GM23338 (cell line): Measurements from ENCODE around the gene ATP6V0C. TPM values are rescaled to one million over a fixed set of nuclear protein-coding genes. Genes with fewer than 3 reads are reported as not detected.
A peak's percentile ranks its signal among the peaks of the same experiment; 100 is the strongest.

Experiments
- ATAC-seq: fragments of 200-7000 bp; cut with Tn5 transposase; 3 replicates; pipeline ENCODE4 v1.9.1; 2020
- DNase-seq: peaks from one replicate; pipeline ENCODE4 v3.0.0-alpha.2; 2015; ENCODE audit warnings: low spot score
- H2AFZ ChIP-seq: fragments of 200-600 bp; sonication (generic); 2 replicates; pipeline ENCODE4 v1.8.0; 2016; ENCODE audit warnings: antibody characterized with exemption, mild to moderate bottlenecking, moderate library complexity
- H3F3A ChIP-seq: fragments of 200-600 bp; sonication (generic); replicated peaks from 2 replicates; pipeline ENCODE4 v1.8.0; 2017; ENCODE audit warnings: antibody characterized with exemption, mixed run types, low read depth
- H3K27ac ChIP-seq: fragments of 200-600 bp; sonication (generic); 2 replicates; pipeline ENCODE4 v1.6.1; 2016; ENCODE audit warnings: low read depth
- H3K27me3 ChIP-seq: fragments of 200-600 bp; sonication (generic); 2 replicates; pipeline ENCODE4 v1.8.0; 2016; ENCODE audit warnings: mild to moderate bottlenecking, mixed run types, moderate library complexity; ENCODE audit not compliant: insufficient read depth
- H3K36me3 ChIP-seq: fragments of 200-600 bp; sonication (generic); 2 replicates; pipeline ENCODE4 v1.8.0; 2016; ENCODE audit warnings: mild to moderate bottlenecking; ENCODE audit not compliant: insufficient read depth
- H3K4me1 ChIP-seq: fragments of 200-600 bp; sonication (generic); 2 replicates; pipeline ENCODE4 v1.8.0; 2016; ENCODE audit warnings: mild to moderate bottlenecking, moderate library complexity; ENCODE audit not compliant: insufficient read depth
- H3K4me2 ChIP-seq: fragments of 200-600 bp; sonication (generic); 2 replicates; pipeline ENCODE4 v1.7.1; 2017; ENCODE audit warnings: mixed run types
- H3K4me3 ChIP-seq: fragments of 200-600 bp; sonication (generic); 2 replicates; pipeline ENCODE4 v1.6.1; 2016; ENCODE audit warnings: mixed run types
- H3K79me2 ChIP-seq: fragments of 200-600 bp; sonication (generic); replicated peaks from 2 replicates; pipeline ENCODE4 v1.8.0; 2017; ENCODE audit warnings: mild to moderate bottlenecking; ENCODE audit not compliant: insufficient read depth
- H3K9me2 ChIP-seq: fragments of 200-600 bp; sonication (generic); 2 replicates; pipeline ENCODE4 v1.8.0; 2017; ENCODE audit not compliant: insufficient read depth
- H4K20me1 ChIP-seq: fragments of 200-600 bp; sonication (generic); replicated peaks from 2 replicates; pipeline ENCODE4 v1.8.0; 2017; ENCODE audit warnings: mild to moderate bottlenecking; ENCODE audit not compliant: insufficient read depth
- H3K27ac Mint-ChIP-seq: 2 replicates; pipeline ENCODE4 v1.8.0; 2020; ENCODE audit warnings: inconsistent platforms, mild to moderate bottlenecking, moderate library complexity, mixed read lengths
- H3K27me3 Mint-ChIP-seq: 3 replicates; pipeline ENCODE4 v1.8.0; 2022; ENCODE audit warnings: low read depth, mild to moderate bottlenecking, moderate library complexity, mixed read lengths, inconsistent platforms; ENCODE audit not compliant: insufficient read depth, poor library complexity
- H3K36me3 Mint-ChIP-seq: 3 replicates; pipeline ENCODE4 v1.8.0; 2021; ENCODE audit warnings: low read depth, mild to moderate bottlenecking, inconsistent platforms, moderate library complexity, mixed read lengths
- H3K4me1 Mint-ChIP-seq: 3 replicates; pipeline ENCODE4 v1.8.0; 2020; ENCODE audit warnings: mild to moderate bottlenecking, inconsistent platforms, mixed read lengths
- H3K4me3 Mint-ChIP-seq: 3 replicates; pipeline ENCODE4 v1.8.0; 2021; ENCODE audit warnings: moderate library complexity, mild to moderate bottlenecking, inconsistent platforms, mixed read lengths
- H3K9me3 Mint-ChIP-seq: 3 replicates; pipeline ENCODE4 v1.8.0; 2020; ENCODE audit warnings: moderate library complexity, mild to moderate bottlenecking, inconsistent platforms, mixed read lengths
- EZH2 ChIP-seq: fragments of 200-600 bp; sonication (generic); IDR thresholded peaks from one replicate; pipeline ENCODE4 v1.8.0; 2017; ENCODE audit warnings: antibody characterized with exemption, mild to moderate bottlenecking, low read depth; ENCODE audit not compliant: unreplicated experiment
- STAT1 ChIP-seq: IDR thresholded peaks from one replicate; pipeline ENCODE4 v1.6.1; 2016; ENCODE audit warnings: antibody characterized with exemption; ENCODE audit not compliant: unreplicated experiment
- polyA plus RNA-seq: library from polyadenylated mRNA; unstranded; fragments of >200 nt; fragmentation: Nextera tagmentation; extraction: Ambion mirVana; gene quantifications from 2 replicates; pipeline ENCODE4 v1.2.1, GENCODE V29; 2016
- total RNA-seq: library from RNA; depleted of rRNA; stranded (reverse); fragments of >200 nt; shearing (Covaris generic); gene quantifications from 2 replicates; pipeline ENCODE4 v1.2.3, GENCODE V29; 2014
- TF ChIP-seq, protein P1 (sequence below): IDR thresholded peaks from 2 replicates; pipeline ENCODE4 v1.6.1; 2016; ENCODE audit warnings: antibody characterized with exemption
- TF ChIP-seq, protein P2 (sequence below), 2 experiments: fragments of 200-600 bp in 1 of 2; sonication (generic) in 1 of 2; conservative IDR thresholded peaks; 2 replicates each; pipeline versions ENCODE4 v1.5.1 to v1.6.1; 2016 to 2017; ENCODE audit warnings: antibody characterized with exemption in 2 of 2, low read depth in 2 of 2, mild to moderate bottlenecking in 2 of 2, moderate library complexity in 1 of 2

Gene ATP6V0C
- total and polyA plus RNA-seq, 2 experiments from 2014 or later, result 98.2 to 162 TPM

DNA sequence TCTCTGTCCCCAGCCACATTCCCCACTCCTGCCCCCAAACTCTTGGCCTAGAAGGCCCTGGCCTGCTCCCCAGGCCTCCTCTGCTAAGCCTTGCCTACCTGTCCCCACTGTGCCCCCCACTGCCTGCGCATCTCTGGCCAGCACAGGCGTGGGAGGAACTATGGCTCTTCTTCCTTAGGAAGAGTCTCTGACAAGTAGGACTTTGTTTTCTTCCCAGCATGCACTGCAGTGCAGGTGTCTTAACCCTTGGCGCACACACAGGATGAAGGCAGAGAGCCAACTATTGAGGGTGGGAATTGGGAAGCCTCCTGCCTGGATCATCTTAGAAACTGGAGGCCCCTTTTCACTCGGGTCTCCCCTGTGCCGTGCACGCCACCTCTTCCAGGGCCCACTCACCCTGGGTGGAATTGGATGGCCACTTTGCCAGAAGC lies 10.1 kb downstream of the ATP6V0C start:
- ATAC-seq (no peak), DNase-seq (no peak)
- Histone ChIP-seq H3K4me1 (0 out of 2 replicates have a peak, but pooled peaks cover 3% of the 10 kb centered on the region), H3K27ac (no peak overlapping the region), H3F3A (peaks cover 14% of the 10 kb centered on the region; the same call in 1 of the 2 replicates), H3K79me2 (peaks cover 16% of the 10 kb centered on the region), H3K36me3 (no peaks in the 10 kb centered on the region; the same call in 1 of the 2 replicates), H2AFZ (no peak overlapping the region), H3K4me3 (no peak overlapping the region), H4K20me1 (peaks cover 5% of the 10 kb centered on the region), H3K27me3 (no peaks in the 10 kb centered on the region), H3K9me2 (no peaks in the 10 kb centered on the region), H3K4me2 (no peak overlapping the region)
- TF ChIP-seq STAT1, result no peak
- TF ChIP-seq, protein P1, sequence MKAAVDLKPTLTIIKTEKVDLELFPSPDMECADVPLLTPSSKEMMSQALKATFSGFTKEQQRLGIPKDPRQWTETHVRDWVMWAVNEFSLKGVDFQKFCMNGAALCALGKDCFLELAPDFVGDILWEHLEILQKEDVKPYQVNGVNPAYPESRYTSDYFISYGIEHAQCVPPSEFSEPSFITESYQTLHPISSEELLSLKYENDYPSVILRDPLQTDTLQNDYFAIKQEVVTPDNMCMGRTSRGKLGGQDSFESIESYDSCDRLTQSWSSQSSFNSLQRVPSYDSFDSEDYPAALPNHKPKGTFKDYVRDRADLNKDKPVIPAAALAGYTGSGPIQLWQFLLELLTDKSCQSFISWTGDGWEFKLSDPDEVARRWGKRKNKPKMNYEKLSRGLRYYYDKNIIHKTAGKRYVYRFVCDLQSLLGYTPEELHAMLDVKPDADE, result no peak
- TF ChIP-seq, protein P2, sequence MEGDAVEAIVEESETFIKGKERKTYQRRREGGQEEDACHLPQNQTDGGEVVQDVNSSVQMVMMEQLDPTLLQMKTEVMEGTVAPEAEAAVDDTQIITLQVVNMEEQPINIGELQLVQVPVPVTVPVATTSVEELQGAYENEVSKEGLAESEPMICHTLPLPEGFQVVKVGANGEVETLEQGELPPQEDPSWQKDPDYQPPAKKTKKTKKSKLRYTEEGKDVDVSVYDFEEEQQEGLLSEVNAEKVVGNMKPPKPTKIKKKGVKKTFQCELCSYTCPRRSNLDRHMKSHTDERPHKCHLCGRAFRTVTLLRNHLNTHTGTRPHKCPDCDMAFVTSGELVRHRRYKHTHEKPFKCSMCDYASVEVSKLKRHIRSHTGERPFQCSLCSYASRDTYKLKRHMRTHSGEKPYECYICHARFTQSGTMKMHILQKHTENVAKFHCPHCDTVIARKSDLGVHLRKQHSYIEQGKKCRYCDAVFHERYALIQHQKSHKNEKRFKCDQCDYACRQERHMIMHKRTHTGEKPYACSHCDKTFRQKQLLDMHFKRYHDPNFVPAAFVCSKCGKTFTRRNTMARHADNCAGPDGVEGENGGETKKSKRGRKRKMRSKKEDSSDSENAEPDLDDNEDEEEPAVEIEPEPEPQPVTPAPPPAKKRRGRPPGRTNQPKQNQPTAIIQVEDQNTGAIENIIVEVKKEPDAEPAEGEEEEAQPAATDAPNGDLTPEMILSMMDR (conservative IDR thresholded peaks at IDR 0.05; ENCODE audit: low read depth in 2 of 2), result no peak
- Mint-ChIP-seq H3K4me1 (peaks cover 16% of the 10 kb centered on the region), H3K4me3 (no peak overlapping the region; the same call in 2 of the 3 replicates), H3K27ac (no peak overlapping the region), H3K9me3 (no peaks in the 10 kb centered on the region), H3K27me3 (peaks cover 11% of the 10 kb centered on the region), H3K36me3 (peaks cover 30% of the 10 kb centered on the region)

DNA sequence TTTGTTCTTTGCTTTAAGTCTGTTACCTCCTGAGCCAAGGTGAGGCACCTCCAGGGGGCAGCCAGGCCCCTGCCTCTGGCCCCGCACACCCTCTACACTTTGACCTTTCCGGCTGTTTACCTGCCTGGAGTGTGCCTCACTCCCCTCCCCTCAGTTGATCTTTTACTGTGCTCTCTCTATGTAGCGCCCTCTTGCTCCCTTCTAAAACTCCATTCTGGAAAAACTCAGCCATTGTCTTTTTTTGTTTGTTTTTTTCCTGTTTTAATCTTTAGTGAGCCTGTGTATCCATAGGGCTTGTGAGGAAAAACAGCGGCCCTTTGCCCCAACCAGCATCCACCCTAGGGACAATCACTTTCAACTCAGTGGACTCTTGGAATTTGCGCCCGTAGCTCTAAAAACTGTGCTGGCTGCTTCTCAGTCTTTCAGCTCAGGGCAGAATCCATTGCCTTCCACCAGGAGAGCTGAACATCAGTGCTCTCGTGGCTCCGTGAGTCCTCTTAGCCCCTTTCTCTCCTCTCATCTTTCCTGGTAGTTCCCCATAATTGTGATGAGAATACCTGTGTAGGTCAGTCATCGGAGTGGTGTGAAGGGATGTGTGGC lies 10.7 kb downstream of the ATP6V0C start:
- H4K20me1 ChIP-seq, result peaks cover 5% of the 10 kb centered on the region
- peaks cover 11% of the 10 kb centered on the region for H3K79me2 ChIP-seq
- 0 out of 2 replicates have a peak, but pooled peaks cover 3% of the 10 kb centered on the region for H3K4me1 ChIP-seq
- H3K4me3 ChIP-seq, result no peak overlapping the region
- no peak overlapping the region for H2AFZ ChIP-seq
- no peak overlapping the region for H3K4me2 ChIP-seq
- H3K27ac ChIP-seq, result no peak overlapping the region
- no peaks in the 10 kb centered on the region for H3K27me3 ChIP-seq
- Mint-ChIP-seq H3K4me3 (no peak overlapping the region; the same call in 2 of the 3 replicates), H3K4me1 (peaks cover 14% of the 10 kb centered on the region), H3K36me3 (peaks cover 30% of the 10 kb centered on the region), H3K9me3 (no peaks in the 10 kb centered on the region), H3K27me3 (peaks cover 11% of the 10 kb centered on the region), H3K27ac (no peak overlapping the region)
- H3F3A ChIP-seq, result peaks cover 8% of the 10 kb centered on the region; the same call in 1 of the 2 replicates
- no peak for TF ChIP-seq EZH2
- TF ChIP-seq, protein P2 (conservative IDR thresholded peaks at IDR 0.05; ENCODE audit: low read depth in 2 of 2), result 0 out of 4 replicates have a peak, but pooled peaks have one; percentile 9 to 15
- DNase-seq (no peak), ATAC-seq (no peak)
- H3K36me3 ChIP-seq, result no peaks in the 10 kb centered on the region; the same call in 1 of the 2 replicates
- H3K9me2 ChIP-seq, result no peaks in the 10 kb centered on the region
